HepG2 (cell line): ENCODE results near the gene ANKMY2. TPM values are rescaled to one million over a fixed set of nuclear protein-coding genes. Genes with fewer than 3 reads are reported as not detected.

Source experiments
- ATAC-seq: fragments of 200-7000 bp; cut with Tn5 transposase; 3 replicates; pipeline ENCODE4 v1.9.1; 2020; ENCODE audit warnings: mild to moderate bottlenecking, moderate library complexity
- BruUV-seq: library from RNA; stranded (reverse); fragments of 400-500 nt; replicated peaks from 2 replicates; lab custom pipeline; 2021; lab: Mats Ljungman, UMichigan
- CTCF ChIA-PET: fragments of 300-600 bp; formaldehyde crosslinking; extraction: SDS; loops from one replicate; lab custom pipeline; 2021; ENCODE audit warnings: low total read pairs, inconsistent platforms, low intra/inter-chr PET ratio; lab: Yijun Ruan, JAX
- POLR2A ChIA-PET: fragments of 350-600 bp; sonication (Branson Sonifier 250); formaldehyde crosslinking; loops from one replicate; lab custom pipeline; 2020; ENCODE audit warnings: antibody characterized with exemption, inconsistent platforms; lab: Yijun Ruan, JAX
- DNase-seq: peaks from one replicate; pipeline ENCODE4 v3.0.0-alpha.2; 2015; ENCODE audit warnings: low spot score
- FAIRE-seq: peaks from 3 replicates; lab custom pipeline; 2011; peaks lifted over from hg19 to GRCh38; lab: Jason Lieb, UNC
- H2AFZ ChIP-seq: one replicate; pipeline ENCODE4 v1.6.1; 2011; ENCODE audit warnings: low read length, inconsistent platforms
- H3K27ac ChIP-seq: fragments of 300-600 bp; 3 replicates; pipeline ENCODE4 v1.8.0; 2011; ENCODE audit warnings: mixed run types, mild to moderate bottlenecking, mixed read lengths, low read length, inconsistent platforms; ENCODE audit not compliant: insufficient read depth; ENCODE audit errors: extremely low read length
- H3K27me3 ChIP-seq, 2 experiments: fragments of 200-600 bp in 1 of 2; 2 replicates in 1 of 2; 3 replicates in 1 of 2; pipeline versions ENCODE4 v1.6.0 to v1.8.0; 2011; ENCODE audit warnings: low read length in 2 of 2, mild to moderate bottlenecking in 2 of 2, moderate library complexity in 2 of 2, inconsistent platforms in 1 of 2; ENCODE audit not compliant: insufficient read depth in 2 of 2, control insufficient read depth in 1 of 2
- H3K36me3 ChIP-seq, 2 experiments: fragments of 200-600 bp in 1 of 2; replicated peaks in 1 of 2; 2 replicates in 1 of 2; 3 replicates in 1 of 2; pipeline versions ENCODE4 v1.5.1 to v1.8.0; 2011; ENCODE audit warnings: low read length in 2 of 2, inconsistent platforms in 1 of 2; ENCODE audit not compliant: insufficient read depth in 2 of 2, control insufficient read depth in 1 of 2
- H3K4me1 ChIP-seq: 2 replicates; pipeline ENCODE4 v1.5.1; 2012; ENCODE audit warnings: low read length, inconsistent platforms; ENCODE audit not compliant: insufficient read depth
- H3K4me2 ChIP-seq: 2 replicates; pipeline ENCODE4 v1.6.0; 2011; ENCODE audit warnings: low read depth, low read length, inconsistent platforms
- H3K4me3 ChIP-seq, 3 experiments: fragments of 200-600 bp in 1 of 3; sonication (generic), shearing (Covaris generic) in 1 of 3; replicated peaks in 1 of 3; 2 replicates each; pipeline ENCODE4 v1.5.1; 2011 to 2016; ENCODE audit warnings: low read length in 3 of 3, inconsistent platforms in 2 of 3, low read depth in 2 of 3, mild to moderate bottlenecking in 2 of 3, control low read depth in 1 of 3, mixed read lengths in 1 of 3; ENCODE audit not compliant: insufficient read depth in 1 of 3
- H3K79me2 ChIP-seq: one replicate; pipeline ENCODE4 v1.6.1; 2011; ENCODE audit warnings: low read length, inconsistent platforms; ENCODE audit not compliant: insufficient read depth
- H3K9ac ChIP-seq: 2 replicates; pipeline ENCODE4 v1.6.0; 2011; ENCODE audit warnings: mild to moderate bottlenecking, low read depth, low read length, inconsistent platforms; ENCODE audit not compliant: insufficient read depth
- H3K9me3 ChIP-seq: 2 replicates; pipeline ENCODE4 v1.5.1; 2012; ENCODE audit warnings: mild to moderate bottlenecking, low read length
- H4K20me1 ChIP-seq: 2 replicates; pipeline ENCODE4 v1.6.0; 2011; ENCODE audit warnings: inconsistent platforms, mild to moderate bottlenecking, low read length, moderate library complexity; ENCODE audit not compliant: insufficient read depth
- DBP ChIP-seq: sonication (generic); formaldehyde crosslinking; IDR thresholded peaks from 2 replicates; pipeline ENCODE4 v1.4.0; 2020; ENCODE audit warnings: missing genetic modification reagents; ENCODE audit errors: not compliant biosample characterization
- FOXA3 ChIP-seq: IDR thresholded peaks from 2 replicates; pipeline ENCODE4 v1.6.1; 2016; ENCODE audit warnings: missing genetic modification reagents, missing compliant biosample characterization
- KLF9 ChIP-seq: IDR thresholded peaks from 2 replicates; pipeline ENCODE4 v1.6.1; 2016; ENCODE audit warnings: low read depth
- MEF2D ChIP-seq: sonication (generic); formaldehyde crosslinking; IDR thresholded peaks from 2 replicates; pipeline ENCODE4 v1.5.1; 2020; ENCODE audit warnings: mild to moderate bottlenecking, missing genetic modification reagents
- NCOA1 ChIP-seq: sonication (generic); formaldehyde crosslinking; IDR thresholded peaks from 2 replicates; pipeline ENCODE4 v1.9.0; 2021; ENCODE audit warnings: missing genetic modification reagents
- PITX1 ChIP-seq: sonication (generic); formaldehyde crosslinking; IDR thresholded peaks from 2 replicates; pipeline ENCODE4 v1.5.1; 2020; ENCODE audit warnings: mild to moderate bottlenecking, missing genetic modification reagents
- POLR2AphosphoS2 ChIP-seq: IDR thresholded peaks from 2 replicates; pipeline ENCODE4 v1.6.1; 2011; ENCODE audit warnings: low read depth, low read length, improper control_type of control experiment
- SMAD9 ChIP-seq: sonication (generic); formaldehyde crosslinking; IDR thresholded peaks from 2 replicates; pipeline ENCODE4 v1.5.1; 2020; ENCODE audit warnings: mild to moderate bottlenecking, missing genetic modification reagents
- TAF1 ChIP-seq: sonication (generic); formaldehyde crosslinking; IDR thresholded peaks from 2 replicates; pipeline ENCODE4 v1.4.0; 2020; ENCODE audit warnings: missing genetic modification reagents
- TARDBP ChIP-seq: sonication (generic); formaldehyde crosslinking; IDR thresholded peaks from 2 replicates; pipeline ENCODE4 v1.8.0; 2022; ENCODE audit warnings: mild to moderate bottlenecking, missing genetic modification reagents
- ZNF501 ChIP-seq: sonication (generic); formaldehyde crosslinking; IDR thresholded peaks from 2 replicates; pipeline ENCODE4 v1.5.1; 2020; ENCODE audit warnings: mild to moderate bottlenecking, moderate library complexity, missing genetic modification reagents
- ZNF605 ChIP-seq: sonication (generic); formaldehyde crosslinking; IDR thresholded peaks from 2 replicates; pipeline ENCODE4 v1.8.0; 2022; ENCODE audit warnings: mild to moderate bottlenecking, missing genetic modification reagents
- WGBS: methylation state at CpG from one replicate; pipeline ENCODE4 v1.1.6; 2017; ENCODE audit warnings: low lambda C conversion rate; 5-methylcytosine and 5-hydroxymethylcytosine counted together
- in situ Hi-C: cut with HindIII; loops from 2 replicates; pipeline ENCODE4 v1.10.0; 2017; ENCODE audit warnings: low pct_unique_long_range_greater_than_20kb; ENCODE audit not compliant: extremely low pct_ligation_motif_present
- intact Hi-C: fragments of 100-400 bp; cut with micrococcal nuclease; formaldehyde crosslinking; loops from one replicate; pipeline ENCODE4 v1.10.0; 2022; ENCODE audit not compliant: unreplicated experiment
- polyA plus RNA-seq, 8 experiments: library from polyadenylated mRNA; depleted of rRNA in 3 of 8; stranded (reverse) in 7 of 8; unstranded in 1 of 8; fragments of >200 nt; fragmentation: Illumina TruSeq in 4 of 8; extraction: Trizol in 4 of 8; gene quantifications; 2 replicates each; pipeline versions ENCODE4 v1.2.1 to v1.2.3, GENCODE V29; 2011 to 2016; ENCODE audit warnings: low read depth in 4 of 8, missing spikeins in 1 of 8, mixed read lengths in 1 of 8; ENCODE audit not compliant: insufficient read depth in 1 of 8
- total RNA-seq, 5 experiments: library from RNA; depleted of rRNA; stranded (reverse); fragments of >200 nt; fragmentation: Illumina TruSeq; extraction: Trizol; gene quantifications; 2 replicates each; pipeline ENCODE4 v1.2.3, GENCODE V29; 2016; ENCODE audit warnings: low read depth in 1 of 5
- TF ChIP-seq, protein P1 (sequence below): sonication (generic); formaldehyde crosslinking; IDR thresholded peaks from 2 replicates; pipeline ENCODE4 v1.4.0; 2020; ENCODE audit warnings: missing genetic modification reagents

Gene ANKMY2
- total and polyA plus RNA-seq, 2 of the 13 experiments (the other 11 are each of a cell fraction or from before 2014, with no cell fraction given): 12.2 to 21.6 TPM

GRCh38 chr7:16611711-16612110 is 33.8 kb downstream of the ANKMY2 start:
- no peaks in the 10 kb centered on the region for H4K20me1 ChIP-seq
- H3K4me2 ChIP-seq: no peak overlapping the region
- peaks cover 3 to 39% of the 10 kb centered on the region in 2 experiments for H3K36me3 ChIP-seq
- in situ Hi-C loops (no loop called here), intact Hi-C loops (no loop called here)
- H3K4me3 ChIP-seq: no peak overlapping the region
- no peak overlapping the region for H3K27ac ChIP-seq
- no peak overlapping the region for H3K9ac ChIP-seq
- ATAC-seq: no peak
- CTCF ChIA-PET: no interaction called here
- no peak for FAIRE-seq
- peaks cover 11% of the 10 kb centered on the region for H3K4me1 ChIP-seq
- no TSS peak for BruUV-seq
- H3K27me3 ChIP-seq: no peaks in the 10 kb centered on the region
- DNase-seq: no peak
- no peaks in the 10 kb centered on the region for H3K9me3 ChIP-seq
- no peaks in the 10 kb centered on the region for H3K79me2 ChIP-seq
- H2AFZ ChIP-seq: no peak overlapping the region
- WGBS: 100% methylated on average over 2 of the region's 2 CpGs
- TF ChIP-seq TAF1 (CRISPR knock-in tag) (no peak), POLR2AphosphoS2 (no peak)
- POLR2A ChIA-PET: no interaction called here

- POLR2A ChIA-PET: no interaction called here
- Histone ChIP-seq H3K9ac (no peak overlapping the region), H3K4me1 (peaks cover 11% of the 10 kb centered on the region), H3K79me2 (no peaks in the 10 kb centered on the region), H4K20me1 (no peaks in the 10 kb centered on the region), H3K27me3 (no peaks in the 10 kb centered on the region), H3K4me3 (no peak overlapping the region), H3K9me3 (no peaks in the 10 kb centered on the region), H2AFZ (no peak overlapping the region), H3K4me2 (no peak overlapping the region), H3K27ac (no peak overlapping the region), H3K36me3 (peaks cover 2 to 30% of the 10 kb centered on the region in 2 experiments)
- CTCF ChIA-PET: no interaction called here
- intact Hi-C loops (no loop called here), in situ Hi-C loops (no loop called here)
- FAIRE-seq (no peak), DNase-seq (peak; percentile 30), ATAC-seq (peak; percentile 64)
- BruUV-seq: no TSS peak
- TF ChIP-seq KLF9 (CRISPR knock-in tag) (no peak), DBP (CRISPR knock-in tag) (no peak), PITX1 (CRISPR knock-in tag) (no peak), NCOA1 (CRISPR knock-in tag) (no peak), TARDBP (CRISPR knock-in tag) (no peak), ZNF605 (no peak), SMAD9 (CRISPR knock-in tag) (no peak), MEF2D (CRISPR knock-in tag) (no peak), ZNF501 (CRISPR knock-in tag) (no peak), FOXA3 (CRISPR knock-in tag) (no peak)
- TF ChIP-seq, protein P1, sequence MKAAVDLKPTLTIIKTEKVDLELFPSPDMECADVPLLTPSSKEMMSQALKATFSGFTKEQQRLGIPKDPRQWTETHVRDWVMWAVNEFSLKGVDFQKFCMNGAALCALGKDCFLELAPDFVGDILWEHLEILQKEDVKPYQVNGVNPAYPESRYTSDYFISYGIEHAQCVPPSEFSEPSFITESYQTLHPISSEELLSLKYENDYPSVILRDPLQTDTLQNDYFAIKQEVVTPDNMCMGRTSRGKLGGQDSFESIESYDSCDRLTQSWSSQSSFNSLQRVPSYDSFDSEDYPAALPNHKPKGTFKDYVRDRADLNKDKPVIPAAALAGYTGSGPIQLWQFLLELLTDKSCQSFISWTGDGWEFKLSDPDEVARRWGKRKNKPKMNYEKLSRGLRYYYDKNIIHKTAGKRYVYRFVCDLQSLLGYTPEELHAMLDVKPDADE: no peak
- 90% methylated on average over 4 of the region's 4 CpGs for WGBS
Observed at GRCh38 chr7:16609842-16610450, 35.6 kb downstream of the ANKMY2 start.
